ENCODE results near the gene MTMR10.

MTMR10 gene

GRCh38 chr15:30919877-30920550 lies 71.4 kb downstream of the MTMR10 start:
- no peak for DNase-seq

- DNase-seq, result no peak
These were observed 73.1 kb downstream of the MTMR10 start for GRCh38 chr15:30918366-30918765.

- no peak for DNase-seq
These were observed 73.8 kb downstream of the MTMR10 start for GRCh38 chr15:30917675-30918074.

GRCh38 chr15:30917013-30917412 lies 74.4 kb downstream of the MTMR10 start:
- no peak for DNase-seq

GRCh38 chr15:30913761-30914160 lies 77.7 kb downstream of the MTMR10 start:
- DNase-seq, result no peak

GRCh38 chr15:30906366-30906765 lies 85.1 kb downstream of the MTMR10 start:
- DNase-seq, result no peak

- DNase-seq, result no peak
These were observed 85.6 kb downstream of the MTMR10 start for GRCh38 chr15:30905821-30906220.

- no peak for DNase-seq
These were observed 86.6 kb downstream of the MTMR10 start for GRCh38 chr15:30904812-30905211.

- peak; percentile 92 for DNase-seq
These were observed 87.8 kb downstream of the MTMR10 start, which contains the start of gene FAN1 for GRCh38 chr15:30903497-30904187. TSS of gene FAN1 (plus strand) at chr15:30903915. CDS start at chr15:30904664, 749 bp downstream.

- no peak for DNase-seq
These were observed 89.5 kb downstream of the MTMR10 start for GRCh38 chr15:30901889-30902288.

- DNase-seq, result no peak
These were observed 95.2 kb downstream of the MTMR10 start for GRCh38 chr15:30896211-30896606.

GRCh38 chr15:30895461-30896210 lies 95.8 kb downstream of the MTMR10 start:
- no peak for DNase-seq

- no peak for DNase-seq
These were observed 102.2 kb downstream of the MTMR10 start for GRCh38 chr15:30889196-30889595.

All from right hindlimb (tissue), 1 donor.